ENCODE measurements around the gene FZR1.

Gene FZR1

DNA sequence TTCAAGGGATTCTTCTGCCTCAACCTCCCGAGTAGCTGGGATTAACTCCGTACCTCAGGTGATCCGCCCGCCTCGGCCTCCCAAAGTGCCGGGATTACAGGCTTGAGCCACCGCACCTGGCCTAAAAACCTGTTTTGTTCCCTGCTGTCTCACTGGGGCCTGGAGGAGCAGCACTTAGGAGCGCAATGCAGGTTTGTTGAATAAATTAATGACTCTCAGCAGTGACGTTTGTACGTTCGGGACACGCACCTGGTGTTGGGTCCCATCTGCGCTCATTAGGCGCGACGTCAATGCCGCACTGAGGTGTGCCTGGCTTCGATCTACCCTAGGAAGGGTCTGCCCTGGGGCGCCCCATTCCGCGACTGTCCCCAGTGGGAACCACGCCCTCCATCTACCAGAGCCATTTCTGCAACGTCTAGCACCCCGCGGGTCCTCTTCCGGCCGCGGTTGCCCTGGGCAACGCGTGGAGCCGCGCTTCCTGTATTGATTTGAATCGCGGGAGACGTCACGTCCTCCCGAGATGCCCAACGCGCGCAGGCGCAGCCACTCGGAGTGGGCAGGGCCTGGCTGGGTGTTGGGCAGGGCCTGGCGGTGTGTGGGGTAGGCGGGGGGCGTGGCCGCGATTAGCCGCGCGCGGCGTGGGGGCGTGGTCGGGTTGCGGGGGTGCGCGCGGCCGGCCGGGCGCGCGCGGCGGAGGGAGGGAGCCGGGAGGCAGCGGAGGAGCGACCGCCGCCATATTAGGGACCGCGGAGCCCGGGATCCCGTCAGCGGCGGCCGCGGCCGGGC is at the start of gene FZR1:
FZR1 (plus strand) TSS at position 714 of the 786 bp plus-strand sequence. CDS start 16,679 bp downstream, outside the sequence.
- DNase-seq: peak; percentile 95

DNA sequence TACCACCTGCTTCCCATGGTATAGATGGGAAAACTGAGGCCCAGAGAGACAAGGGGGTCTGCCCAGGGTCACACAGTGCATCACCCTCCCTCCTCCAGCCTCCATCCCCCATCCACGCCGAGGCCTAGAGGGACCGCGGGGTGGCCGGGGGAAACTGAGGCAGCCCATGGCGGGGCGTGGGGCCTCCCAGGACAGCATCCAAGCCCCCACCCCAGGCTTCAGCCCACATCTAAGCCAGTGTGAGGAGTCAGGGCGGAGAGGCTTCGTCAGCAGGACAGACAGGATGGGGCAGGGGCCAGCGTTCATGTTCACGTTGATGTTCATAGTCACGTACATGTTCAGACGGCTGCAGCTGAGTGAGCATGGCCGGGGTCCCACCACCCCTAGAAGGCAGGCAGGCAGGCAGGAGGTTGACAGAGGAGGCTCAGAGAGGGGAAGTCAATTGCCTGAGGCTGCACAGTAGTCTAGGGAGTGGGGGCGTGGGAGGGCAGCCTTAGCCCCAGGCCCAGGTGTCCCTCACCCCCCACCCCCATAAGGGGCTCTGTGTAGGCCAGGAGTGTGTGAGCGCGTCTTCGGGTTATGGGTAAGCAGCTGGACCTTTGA is 49.1 kb upstream of the FZR1 start:
- no peak for DNase-seq

DNA sequence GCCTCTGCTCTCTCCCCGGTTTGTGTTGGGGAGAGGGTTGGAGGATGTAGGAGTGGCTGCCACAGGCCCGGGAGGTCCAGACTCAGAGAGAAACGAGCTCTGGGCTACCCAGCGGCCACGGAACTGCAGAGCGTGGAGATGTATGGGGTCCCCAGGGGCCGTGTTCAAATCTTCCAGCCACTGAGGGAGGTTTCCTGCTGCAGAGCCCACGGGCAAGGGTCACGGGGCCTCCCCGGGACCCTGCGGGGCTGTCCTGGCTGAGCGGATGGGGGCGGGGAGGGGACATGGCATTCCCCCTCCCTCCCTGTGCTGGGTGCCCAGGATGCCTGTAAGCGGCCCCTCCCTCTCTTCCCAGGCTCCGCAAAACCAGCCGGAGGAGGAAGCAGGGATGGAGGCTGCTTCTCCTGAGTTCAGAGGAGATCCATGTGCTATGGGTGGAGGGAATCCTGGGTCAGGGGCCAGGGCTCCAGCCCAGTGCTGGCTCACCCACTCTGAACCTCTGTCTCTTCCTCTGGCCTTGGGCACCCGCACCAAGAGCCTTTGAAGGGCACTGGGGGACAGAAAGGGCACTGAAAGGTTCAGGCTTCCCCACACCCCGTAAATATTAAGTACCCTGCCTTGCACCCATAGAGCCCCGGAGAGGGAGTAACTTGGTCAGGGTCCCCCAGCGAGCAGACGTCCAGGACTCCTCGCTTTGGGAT is 48.4 kb upstream of the FZR1 start:
- DNase-seq: no peak

DNA sequence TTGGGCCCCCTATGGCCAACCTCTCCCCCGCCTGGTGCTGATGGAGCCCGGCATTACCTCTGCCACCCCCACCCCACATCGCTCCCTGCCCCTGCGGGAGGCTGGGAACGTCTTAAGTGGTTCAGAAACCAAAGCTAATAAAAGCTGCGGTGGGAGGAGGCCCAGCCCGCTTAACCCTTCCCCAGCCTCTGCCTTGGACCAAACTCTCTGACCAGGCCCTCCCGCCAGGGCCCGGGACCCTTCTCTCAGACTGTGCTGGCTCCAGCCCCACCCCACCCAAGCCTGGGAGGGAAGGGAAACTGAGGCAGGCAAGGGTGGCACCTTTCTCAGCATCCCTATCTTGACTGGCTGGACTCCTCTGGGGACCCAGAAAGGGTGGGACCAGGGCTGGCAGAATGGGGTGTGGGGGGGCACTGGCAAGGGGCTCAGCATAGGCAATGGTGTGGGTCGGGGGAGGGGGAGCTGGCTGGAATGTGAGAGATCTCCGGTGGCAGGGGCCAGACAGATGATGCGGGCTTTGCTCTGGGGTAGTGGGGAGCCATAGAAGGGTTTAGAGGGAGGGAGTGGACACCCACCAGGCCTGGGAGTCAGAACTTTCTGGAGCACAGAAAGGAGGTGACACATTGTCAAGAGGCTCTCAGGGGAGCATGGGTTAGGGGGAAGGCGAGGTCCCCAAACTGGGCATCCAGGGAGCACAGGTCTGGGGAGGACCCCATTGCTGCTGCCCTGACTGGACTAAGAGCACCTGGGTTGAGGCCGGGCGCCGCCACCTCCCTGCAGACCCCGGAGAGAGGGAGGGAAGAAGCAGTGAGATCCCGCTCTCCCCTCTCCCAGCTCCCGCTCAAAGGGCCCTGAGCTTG is 47.7 kb upstream of the FZR1 start:
- no peak for DNase-seq

DNA sequence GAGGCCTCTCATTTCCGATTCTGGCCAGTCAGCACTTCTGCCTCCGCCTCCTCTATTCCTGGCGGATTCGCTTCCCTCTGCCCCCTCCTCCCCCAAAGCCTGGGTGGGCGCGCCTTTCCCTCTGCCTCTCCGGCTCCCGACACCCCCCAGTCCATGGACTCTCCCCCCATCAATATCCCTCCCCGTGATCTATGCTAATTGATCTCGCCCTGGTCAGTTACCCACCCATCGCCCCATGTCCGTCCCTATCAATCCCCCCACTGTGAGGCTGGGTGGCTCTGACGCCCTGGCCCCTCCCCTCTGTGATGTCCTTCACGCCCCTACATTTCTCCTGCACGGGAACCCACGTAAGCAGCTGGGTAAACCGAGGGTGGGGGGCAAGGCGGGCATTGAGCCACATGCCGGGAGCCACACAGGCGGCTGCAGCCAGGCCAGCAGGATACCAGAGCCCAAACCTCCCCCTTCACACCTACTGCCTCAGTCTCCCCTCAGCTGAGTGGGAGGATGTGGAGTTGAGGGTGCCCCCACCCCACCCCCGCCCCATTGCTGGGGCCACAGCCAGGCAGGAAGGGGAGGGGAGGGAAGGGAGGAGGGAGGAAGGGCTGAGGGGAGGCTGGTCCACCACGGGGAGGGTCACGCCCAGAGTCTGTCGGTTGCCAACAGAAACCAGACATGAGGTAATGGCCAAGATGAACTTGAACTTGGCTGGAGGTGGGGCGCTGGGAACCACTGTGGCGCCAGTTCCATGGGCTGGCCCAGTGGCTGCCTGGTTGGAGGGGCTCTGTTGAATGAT is 46.8 kb upstream of the FZR1 start:
- no peak for DNase-seq

DNA sequence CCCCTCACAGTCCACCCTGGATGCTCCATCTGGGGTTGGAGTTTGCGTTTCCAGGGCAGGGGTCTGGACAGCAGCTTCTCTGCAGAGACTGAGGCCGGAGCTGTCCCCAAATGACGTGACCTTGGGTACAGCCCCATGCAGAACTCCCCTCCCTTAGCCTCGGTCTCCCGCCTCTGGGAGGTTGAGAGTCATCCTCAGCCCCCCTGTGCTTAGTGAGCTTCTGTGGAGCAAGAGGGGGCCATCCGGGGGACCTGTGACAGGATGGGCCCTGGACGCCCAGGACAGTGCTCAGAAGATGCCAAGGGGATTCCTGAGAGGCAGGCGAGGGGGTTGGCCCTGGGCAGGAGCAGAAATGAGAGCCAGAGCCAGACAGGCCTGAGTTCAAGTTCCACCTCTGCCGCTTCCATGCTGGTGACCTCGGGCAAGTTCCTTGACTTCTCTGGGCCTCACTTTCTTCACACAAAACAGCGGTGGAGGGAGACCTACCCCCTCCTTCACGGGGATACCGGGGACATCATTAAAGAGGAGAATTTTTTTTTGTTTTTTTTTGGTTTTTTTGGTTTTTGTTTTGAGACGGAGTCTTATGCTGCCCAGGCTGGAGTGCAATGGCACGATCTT is 46.0 kb upstream of the FZR1 start:
- DNase-seq: no peak

DNA sequence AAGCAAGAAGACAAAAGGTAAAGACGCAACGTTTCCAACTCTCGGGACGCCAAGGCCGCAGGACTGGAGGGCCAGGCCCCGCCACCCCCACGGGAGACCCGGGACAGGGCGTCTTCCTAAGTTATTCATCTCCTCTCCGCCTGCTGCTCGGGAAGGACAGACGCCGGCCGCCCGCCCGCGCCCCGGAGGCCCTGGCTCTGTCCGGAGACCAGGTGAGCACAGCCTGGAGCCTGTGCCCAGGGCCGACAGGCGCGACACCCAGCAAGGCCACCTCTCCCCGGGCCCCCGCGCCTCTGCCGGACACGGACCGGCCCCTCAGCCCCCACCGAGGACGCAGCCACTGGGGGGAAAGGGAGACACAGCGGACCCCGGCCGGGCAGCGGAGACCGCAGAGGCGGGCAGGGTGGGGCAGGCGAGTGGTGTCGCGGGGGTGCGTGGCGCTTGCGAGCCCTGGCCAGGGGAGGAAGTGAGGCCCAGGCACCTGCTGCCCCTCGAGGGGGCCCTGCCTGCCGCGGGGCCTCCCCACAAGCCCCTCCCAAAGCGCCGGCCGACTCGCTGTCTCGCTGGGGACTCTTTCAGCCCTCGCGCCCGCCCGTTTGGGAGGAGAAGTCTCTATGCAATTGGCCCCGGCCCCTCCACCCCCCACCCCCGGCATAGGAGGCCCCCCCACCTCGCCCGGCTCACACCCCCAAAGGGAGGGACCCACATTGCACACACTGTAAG is 43.0 kb upstream of the FZR1 start:
- no peak for DNase-seq

DNA sequence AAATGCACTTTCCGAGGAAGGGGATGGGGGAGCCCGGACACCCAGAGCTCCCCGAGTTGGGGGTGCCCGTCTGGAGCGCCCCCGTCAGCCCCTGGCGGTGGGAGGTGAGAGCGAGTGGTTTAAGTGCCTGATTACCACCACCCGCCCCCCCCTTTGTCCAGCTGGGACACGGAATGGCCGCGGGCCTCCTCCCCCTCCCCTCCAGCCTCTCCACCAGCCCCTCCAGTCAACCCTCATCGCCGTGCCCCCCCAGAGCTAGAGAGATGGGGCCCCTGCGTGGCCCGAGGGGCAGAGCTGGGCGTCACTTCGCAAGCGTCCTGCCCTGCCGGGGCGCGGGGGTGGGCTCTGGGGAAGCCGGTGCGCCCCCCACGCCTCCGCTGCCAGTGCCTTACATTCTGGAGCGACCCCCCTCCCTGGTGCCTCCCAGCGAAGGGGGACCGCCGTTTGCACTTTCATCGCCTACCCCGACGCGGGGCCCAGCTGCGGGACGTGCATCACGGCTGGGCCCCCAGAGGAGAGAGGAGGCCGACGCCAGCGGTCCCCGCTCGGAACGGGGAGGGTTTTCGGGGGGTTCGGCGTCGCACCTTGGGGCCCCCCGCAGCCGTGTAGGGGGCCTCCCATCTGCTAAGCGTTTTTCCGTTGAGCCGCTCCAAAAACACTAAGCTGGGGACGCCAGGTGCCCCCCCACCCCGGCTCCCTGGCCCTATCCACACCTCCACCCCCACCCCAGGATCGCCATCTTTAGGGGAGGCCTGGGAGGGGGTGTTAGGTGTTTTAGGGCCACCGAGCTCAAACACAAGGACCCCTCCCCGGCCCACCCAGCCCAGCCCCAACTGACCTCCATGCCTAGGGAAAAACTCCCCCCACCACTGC is 42.2 kb upstream of the FZR1 start:
- DNase-seq: no peak

DNA sequence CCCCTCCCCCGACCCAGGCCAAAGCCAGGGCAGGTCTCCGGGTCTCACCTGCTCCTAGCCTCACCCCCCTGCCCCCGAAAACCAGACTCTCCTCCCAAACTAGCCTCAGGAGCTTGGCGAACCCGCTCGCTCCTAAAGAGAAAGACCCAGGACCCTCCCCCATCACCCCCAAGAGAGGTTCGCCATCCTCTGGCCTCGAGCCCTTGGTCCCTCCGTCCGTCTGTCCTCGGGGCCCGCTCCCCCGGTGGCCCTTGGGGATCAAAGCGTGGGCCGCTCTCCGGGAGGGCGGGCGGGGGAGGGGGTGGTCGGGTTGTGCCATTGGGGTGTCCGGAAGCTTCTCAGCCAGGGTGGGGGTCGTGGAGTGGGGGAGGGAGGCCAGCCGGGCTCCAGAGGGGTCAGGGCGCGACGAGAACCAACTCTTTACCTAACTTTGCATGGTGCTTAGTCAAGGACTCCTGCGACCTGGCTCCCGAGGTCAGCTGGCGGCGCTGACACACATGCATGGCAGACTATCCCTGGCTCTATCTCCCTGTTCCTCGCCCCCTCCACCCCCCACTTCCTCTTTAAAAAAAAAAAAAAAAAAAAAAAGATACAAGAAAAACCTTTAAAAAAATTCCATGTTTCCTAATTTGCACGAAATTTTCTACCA is 41.4 kb upstream of the FZR1 start:
- DNase-seq: no peak

DNA sequence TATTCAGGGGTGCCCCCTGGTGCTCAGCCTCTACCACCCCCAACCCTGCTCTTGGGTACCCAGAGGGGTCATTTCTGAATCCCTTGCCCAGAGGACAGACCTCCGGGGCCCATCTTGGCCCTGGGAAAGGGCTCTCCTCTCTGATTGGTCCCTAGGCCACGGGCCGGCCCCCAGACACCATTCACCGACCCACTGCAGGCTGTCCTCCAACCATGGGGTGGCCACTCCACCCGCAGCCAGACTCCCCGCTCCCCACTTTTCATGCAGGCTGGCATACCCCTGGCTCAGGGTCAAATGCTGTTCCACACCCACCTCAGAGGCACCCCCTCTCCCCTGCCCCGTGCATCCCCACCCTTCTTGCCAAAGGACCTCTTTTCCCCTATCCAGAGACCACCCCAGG is 40.6 kb upstream of the FZR1 start:
- no peak for DNase-seq

DNA sequence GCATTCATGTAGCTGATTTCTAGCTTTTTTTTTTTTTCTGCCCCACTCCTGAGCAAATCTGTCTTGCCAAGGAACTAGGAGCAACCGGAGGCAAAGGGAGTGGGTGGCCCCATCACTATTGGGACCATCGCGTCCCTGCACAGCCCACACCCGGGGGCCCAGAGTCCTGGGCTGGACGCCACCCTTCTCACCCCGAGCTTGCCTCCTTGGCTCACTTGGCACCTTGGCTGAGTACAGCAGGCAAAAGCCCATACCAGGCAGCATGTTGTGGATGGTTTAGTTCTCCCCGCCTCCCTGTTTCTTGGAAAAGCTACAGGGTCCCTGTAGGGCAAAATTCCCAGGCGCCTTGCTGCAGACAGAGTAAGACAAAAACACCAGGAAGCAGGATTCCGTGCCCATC is 39.5 kb upstream of the FZR1 start:
- DNase-seq: no peak

DNA sequence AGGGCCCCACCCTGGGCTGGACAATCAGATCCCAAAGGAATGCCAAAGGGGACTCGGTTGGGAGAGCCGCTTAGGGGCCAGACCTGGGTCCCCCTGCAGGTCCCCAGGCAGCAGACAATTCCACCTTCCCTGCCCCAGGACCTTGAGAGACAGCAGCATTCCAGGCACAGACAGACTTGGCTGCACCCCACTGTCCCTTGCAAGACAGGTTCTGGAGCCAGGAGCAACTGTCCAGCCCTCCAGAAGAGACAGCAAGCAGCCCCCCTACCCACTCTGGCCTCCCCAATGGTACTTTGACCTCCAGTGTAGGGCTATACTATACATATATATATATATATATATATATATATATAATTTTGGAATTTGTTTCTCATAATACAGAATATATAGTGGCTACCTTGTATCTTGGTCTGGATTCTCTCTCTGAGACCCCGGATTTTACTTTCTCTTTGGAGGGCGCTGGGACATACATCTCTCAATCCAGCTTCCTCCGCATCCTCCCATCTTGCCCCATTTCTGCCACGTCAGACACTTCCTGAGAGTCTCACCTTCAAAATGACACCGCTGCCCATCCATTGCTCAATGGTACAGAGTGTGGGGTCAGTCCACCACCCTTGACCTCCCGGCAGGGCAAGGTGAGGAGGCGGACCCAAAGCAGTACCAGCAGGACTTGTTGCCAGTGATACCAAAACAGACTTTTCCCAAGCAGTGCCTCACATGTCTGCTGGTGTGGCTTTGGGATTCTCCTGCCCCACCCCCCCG is 38.5 kb upstream of the FZR1 start:
- DNase-seq: no peak

DNA sequence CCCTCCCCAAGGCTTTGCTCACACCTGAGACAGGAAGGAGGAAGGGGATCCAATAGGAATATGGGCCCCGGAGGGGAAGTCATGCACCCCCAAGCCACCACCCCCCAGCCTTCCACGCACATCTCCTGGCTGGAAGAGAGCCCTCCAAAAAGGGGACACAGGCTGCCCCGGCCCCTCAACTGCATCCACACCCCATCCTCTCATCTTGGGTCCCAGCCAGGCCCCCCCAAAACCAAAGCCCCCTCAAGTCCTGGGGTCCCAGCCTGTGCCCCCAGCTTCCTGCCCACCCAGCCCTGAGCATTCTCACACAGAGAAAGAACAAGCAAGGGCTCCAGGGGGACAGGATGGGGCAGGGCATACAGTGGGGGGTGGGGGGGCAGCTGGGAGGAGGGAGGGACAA is 37.9 kb upstream of the FZR1 start:
- DNase-seq: no peak

DNA sequence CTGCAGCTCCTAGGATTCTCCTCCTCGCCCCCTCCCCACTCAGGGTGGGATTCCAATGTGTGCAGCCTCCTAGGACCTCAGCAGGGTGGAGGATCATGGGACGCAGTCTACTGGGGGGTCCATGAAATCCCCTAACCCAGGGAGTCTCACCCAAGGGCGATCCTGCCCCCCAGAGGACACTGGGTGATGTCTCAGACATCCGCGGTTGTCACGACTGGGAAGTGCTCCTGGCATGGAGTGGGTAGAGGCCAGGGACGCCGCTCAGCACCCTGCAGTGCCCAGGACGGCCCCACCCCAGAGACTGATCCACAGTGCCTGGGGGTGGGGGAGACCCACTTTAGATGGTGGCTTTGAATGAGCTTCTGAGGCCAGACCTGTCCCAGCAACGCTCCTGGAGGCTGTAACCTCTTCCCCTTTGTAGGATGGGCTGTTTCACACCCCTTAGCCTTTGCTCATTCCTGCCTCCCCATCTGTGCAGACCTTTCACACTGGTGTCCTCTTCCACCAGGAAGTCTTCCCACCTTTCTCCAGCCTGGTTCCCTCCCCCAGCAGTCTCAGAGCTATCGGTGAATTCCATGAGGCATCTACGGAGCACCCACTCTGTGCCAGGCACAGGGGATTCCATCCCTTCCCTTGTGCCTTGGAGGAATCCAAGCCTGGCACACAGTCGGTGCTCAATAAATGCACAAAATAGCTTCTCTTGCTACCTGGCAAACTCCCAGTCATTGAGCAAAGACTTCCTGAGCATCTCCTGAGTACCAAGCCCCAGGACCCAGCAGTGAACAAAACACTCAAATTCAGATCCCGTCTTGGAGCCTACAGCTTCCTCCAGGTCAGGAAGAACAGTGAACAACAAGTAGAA is 36.2 kb upstream of the FZR1 start:
- no peak for DNase-seq

DNA sequence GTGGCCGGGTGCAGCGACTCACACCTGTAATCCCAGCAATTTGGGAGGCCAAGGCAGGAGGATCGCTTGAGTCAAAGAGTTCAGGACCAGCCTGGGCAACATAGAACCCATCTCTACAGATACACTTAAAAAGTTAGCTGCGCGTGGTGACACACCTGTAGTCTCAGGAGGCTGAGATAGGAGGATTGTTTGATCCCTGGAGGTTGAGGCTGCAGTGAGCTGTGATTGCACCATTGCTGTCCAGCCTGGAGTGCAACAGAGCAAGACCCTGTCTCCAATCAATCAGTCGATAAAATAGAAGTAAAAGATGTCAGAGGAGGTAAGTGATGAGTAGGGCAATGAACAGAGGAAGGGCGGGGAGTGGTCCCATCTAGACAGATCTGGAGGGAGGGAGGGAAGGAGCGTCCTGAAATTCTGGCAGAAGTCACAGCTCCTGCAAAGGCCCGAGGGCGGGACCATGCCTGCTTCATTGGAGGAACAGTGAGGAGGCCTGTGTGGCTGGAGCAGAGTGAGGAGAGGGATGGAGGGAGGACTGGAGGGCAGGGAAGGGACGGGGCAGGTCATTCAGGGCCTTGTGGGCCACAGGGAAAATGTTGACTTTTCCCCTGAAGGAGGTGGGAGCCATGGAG is 35.5 kb upstream of the FZR1 start:
- DNase-seq: no peak

DNA sequence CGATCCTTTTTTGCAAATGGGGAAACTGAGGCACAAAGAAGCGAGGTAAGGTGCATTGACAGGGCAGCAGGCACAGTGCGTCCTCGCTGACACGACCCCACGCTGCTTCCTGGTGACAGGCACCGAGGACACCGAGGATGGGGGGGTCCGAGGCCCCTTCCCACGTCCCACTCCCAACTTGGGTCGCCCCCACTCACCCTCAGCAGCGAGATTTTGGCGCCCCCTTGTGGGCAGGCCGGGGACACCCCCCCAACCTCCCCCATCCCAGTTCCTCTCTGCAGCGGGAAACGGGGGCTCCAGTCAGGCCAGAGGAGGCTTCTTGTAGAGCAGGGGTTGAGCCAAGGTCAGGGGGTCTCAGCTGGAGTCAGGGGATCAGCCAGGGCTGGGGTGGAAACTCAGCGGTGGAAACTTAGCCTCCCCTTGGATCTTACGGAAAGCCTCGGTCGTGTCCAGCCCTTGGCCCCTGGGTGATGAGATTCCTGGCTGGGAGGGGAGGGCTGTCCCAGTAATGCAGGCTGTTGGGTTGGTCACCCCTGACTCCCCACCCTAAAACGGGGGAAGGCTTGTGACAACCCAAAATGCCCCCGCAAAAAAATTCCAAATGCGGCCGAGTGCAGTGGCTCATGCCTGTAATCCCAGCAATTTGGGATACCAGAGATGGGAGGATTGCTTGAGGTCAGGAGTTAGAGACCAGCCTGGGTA is 34.0 kb upstream of the FZR1 start:
- no peak for DNase-seq

DNA sequence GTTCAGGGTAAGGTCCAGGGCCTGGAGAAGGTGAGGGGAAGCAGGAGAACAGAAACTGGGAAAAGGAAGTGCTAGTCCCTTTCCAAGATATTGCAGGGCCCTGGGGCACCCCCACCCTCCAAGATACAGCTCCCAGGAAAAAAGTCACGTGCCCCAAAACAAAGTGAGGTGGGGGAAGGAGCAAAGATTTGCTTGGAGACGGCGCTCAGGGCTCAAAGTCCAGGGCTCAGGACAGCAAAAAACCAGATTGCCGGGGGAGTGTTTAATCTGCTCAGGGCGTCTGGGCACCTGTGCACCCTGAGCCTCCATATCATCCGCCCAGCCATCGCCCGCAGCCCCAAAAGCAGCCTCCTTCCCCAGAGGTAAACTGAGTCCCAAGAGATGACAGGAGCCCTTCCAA is 32.1 kb upstream of the FZR1 start:
- no peak for DNase-seq
